HG03432 (cell line): Measurements from ENCODE around the gene GLMN.

Source experiments
- ATAC-seq: cut with Tn5 transposase; IDR thresholded peaks from one replicate; pipeline ENCODE4 v1.9.1; 2021; ENCODE audit warnings: mild to moderate bottlenecking, moderate library complexity; ENCODE audit not compliant: unreplicated experiment

GLMN gene

GRCh38 chr1:92298573-92299476 is at the start of gene GLMN, which contains the start of gene RPAP2:
Gene GLMN (minus strand): TSS chr1:92298987. CDS start chr1:92297999, 988 bp downstream.
Gene RPAP2 (plus strand): TSS chr1:92299059. CDS start chr1:92299074, 15 bp downstream.
- peak; percentile 99 for ATAC-seq

- ATAC-seq = no peak
Measured at GRCh38 chr1:92346866-92347640, 48.3 kb upstream of the GLMN start.

- no peak for ATAC-seq
Measured at GRCh38 chr1:92343061-92343460, 44.3 kb upstream of the GLMN start.

GRCh38 chr1:92342401-92342800 is 43.6 kb upstream of the GLMN start:
- no peak for ATAC-seq

DNA sequence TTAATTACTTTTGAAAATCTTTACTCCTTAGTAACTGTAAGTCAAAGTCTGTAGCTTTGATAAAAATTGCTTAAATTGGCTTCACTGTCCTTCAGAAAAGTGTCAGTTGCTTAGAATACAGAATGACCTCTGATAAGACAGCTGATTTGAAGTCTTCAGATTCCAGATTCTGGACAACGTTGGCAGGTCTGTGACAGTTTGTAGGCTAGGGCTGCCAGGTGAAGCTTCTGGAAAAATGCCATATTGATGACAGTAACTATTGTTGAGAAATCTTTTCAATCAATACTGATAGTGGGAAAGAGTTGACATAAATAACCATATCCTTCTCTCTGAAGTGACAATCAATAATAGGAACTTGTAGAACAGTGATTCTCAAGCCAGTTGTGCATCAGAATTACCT is 41.4 kb upstream of the GLMN start:
- ATAC-seq = no peak

DNA sequence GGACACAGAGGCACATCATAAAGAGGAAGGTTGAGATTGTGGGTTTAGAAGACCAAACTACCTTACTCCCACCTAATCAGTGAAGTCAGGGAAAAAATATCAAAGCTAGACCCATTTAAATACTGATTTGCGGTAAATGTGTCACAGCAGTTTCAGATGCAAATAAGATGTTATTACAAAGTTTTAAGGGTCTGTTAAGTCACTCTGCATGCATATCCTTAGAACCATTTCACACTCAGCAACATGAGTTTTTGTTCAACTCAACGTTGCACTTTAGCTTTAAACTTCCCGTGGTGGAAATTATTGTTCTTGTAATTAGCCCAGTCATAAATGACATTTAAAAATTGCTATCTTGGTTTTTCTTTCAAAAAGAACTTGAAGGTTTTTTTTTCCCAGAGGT is 34.9 kb upstream of the GLMN start:
- no peak for ATAC-seq

DNA sequence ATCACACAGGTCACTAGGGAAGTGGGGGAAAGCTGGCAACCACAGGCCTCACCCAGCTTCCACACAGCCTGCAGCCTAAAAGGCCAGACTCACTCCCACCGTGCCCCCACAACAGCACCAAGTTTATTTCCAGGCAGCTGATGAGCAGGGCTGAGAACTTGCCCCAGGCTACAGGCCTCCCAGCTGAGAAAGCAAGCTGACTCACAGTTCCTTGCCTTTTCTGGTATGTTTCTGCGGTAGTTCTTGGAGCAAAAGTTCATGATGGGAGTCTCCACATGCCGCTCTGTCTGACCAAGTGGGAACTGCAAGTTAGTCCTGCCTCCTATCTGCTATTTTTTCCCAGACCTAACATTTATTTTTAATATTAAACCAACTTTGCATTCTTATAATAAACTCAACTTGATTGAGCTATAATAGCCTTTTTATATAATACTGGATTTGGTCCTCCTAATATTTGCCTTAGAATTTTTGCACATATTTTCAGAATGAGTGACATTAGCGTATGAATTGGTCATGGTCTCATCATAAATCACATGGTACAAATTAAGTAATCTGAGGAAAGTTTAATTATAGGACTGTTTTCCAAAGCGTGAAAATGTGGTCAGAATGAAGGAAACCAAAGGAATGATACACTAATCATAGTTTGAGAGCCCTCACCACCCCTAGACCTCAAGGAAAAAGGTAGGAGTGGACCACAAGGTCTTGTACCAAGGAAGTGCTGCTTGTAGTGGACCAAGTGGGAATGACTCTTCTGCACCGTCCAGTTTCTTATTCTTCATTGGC is 30.8 kb upstream of the GLMN start:
- ATAC-seq = no peak

DNA sequence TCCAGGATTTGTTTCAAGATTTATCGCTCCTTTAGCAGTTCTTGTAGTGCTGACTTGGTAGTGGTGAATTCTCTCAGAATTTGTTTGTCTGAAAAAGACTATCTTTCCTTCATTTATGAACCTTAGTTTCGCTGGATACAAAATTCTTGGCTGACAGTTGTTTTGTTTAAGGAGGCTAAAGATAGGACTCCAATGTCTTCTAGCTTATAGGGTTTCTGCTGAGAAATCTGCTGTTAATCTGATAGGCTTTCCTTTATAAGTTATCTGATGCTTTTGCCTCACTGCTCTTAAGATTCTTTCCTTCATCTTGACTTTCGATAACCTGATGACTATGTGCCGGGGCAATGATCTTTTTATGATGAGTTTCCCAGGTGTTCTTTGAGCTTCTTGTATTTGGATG is 29.0 kb upstream of the GLMN start:
- no peak for ATAC-seq

GRCh38 chr1:92326681-92327080 is 27.9 kb upstream of the GLMN start:
- ATAC-seq = no peak

GRCh38 chr1:92324784-92325183 is 26.0 kb upstream of the GLMN start:
- no peak for ATAC-seq

DNA sequence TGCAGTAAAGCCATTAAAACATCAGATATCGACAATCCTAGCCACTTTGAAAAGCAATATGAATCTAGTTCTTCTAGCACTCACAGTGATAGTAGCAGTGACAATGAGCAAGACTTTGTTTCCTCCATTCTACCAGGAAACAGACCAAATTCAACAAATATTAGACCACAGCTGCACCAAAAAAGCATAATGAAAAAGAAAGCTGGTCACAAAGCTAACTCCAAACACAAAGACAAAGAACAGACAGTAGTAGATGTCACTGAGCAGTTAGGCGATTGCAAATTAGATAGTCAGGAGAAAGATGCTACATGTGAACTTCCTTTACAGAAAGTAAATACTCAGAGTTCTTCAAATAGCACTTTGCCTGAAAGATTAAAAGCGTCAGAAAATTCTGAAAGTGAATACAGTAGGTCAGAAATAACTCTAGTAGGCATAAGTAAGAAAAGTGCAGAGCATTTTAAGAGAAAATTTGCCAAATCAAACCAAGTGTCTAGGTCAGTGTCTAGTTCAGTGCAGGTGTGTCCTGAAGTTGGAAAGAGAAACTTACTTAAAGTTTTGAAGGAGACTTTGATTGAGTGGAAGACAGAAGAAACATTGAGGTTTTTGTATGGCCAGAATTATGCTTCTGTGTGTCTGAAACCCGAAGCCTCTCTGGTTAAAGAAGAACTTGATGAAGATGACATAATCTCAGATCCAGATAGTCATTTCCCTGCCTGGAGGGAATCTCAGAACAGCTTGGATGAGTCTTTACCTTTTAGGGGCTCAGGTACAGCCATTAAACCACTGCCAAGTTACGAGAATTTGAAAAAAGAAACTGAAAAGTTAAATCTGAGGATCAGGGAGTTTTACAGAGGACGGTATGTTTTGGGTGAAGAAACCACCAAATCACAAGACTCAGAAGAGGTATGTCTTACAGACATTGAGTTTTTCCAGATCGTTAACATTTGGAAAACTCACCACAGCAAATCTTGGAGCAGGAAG is 25.0 kb upstream of the GLMN start:
- no peak for ATAC-seq

GRCh38 chr1:92317836-92318493 is 19.2 kb upstream of the GLMN start:
- peak; percentile 55 for ATAC-seq

GRCh38 chr1:92315766-92316599 is 17.2 kb upstream of the GLMN start:
- ATAC-seq = no peak

GRCh38 chr1:92314024-92314423 is 15.2 kb upstream of the GLMN start:
- ATAC-seq = no peak

DNA sequence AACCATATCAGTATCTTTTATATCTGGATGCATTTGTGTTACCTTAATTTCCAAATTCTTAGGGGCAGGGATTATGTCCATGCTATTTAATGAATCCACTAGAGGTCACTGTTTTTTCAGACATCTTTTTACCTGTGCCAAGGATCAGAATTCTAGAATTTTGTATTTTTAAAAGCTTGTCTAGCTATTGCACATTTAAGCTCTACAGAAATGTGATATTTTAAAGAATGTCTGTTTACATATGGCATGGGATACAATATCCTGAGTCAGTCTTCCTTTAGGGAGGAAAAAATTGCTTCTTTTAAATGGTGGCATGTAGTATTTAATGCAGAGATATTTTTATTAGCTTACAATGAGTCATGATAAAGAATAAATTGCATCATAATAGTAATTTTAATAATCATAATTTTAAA is 11.4 kb upstream of the GLMN start:
- ATAC-seq = no peak

DNA sequence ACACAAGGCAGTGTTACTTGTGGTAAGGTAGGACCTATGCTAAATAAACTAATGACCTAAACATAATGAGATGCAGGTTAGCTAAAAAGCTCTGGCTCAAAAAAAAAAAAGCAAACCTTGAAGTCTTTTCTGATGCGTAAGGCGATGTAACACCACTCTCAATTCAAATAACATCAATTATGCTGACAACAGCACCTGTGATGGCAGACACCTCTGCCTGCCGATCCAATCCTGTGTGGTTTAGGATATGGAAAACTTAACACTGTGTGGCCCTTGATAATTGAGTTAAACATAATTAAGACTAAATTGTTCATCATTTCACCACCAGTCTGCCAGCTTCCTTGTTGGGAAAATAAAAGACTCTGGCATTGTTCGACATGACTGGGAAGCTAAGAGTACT is 9.2 kb upstream of the GLMN start:
- no peak for ATAC-seq

GRCh38 chr1:92306020-92306419 is 7.2 kb upstream of the GLMN start:
- no peak for ATAC-seq

- ATAC-seq = no peak
Measured at GRCh38 chr1:92301021-92301420, 2.2 kb upstream of the GLMN start.
